GM18520 (cell line): ENCODE results near the gene GABRB1.

Experiments
- ATAC-seq: cut with Tn5 transposase; IDR thresholded peaks from one replicate; pipeline ENCODE4 v1.9.1; 2021; ENCODE audit not compliant: unreplicated experiment

Gene GABRB1

DNA sequence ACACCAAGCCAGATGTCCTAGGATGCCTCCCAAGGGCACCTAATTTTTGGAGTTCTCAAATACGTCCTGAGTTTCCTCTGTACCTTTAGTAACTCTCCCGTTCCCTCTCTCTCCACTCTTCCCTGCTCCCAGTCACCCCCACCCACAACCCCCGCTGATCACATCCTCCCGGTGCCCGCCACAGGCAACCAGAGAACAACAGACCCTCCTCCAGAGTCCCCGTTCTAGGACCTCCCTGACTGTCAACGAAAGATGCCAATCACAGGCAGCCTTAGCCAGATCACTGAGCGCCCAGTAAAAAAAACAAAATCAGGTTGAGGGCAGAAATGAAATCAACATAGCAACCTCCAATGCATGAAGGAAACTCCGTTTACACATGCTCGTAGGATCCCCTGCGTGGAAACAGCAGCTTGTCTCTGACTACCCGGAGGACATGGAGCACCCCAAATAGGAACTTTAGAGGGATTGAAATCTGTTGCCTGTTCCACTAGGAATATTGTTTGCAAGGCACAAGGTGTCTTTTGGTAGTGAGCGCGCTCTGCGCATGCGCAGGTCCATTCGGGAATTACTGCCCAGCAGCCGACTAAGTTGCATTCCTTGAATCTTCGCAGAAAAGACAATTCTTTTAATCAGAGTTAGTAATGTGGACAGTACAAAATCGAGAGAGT lies at the start of gene GABRB1:
GABRB1 (plus strand) TSS at position 557 of the 668 bp plus-strand sequence.
- ATAC-seq: no peak

DNA sequence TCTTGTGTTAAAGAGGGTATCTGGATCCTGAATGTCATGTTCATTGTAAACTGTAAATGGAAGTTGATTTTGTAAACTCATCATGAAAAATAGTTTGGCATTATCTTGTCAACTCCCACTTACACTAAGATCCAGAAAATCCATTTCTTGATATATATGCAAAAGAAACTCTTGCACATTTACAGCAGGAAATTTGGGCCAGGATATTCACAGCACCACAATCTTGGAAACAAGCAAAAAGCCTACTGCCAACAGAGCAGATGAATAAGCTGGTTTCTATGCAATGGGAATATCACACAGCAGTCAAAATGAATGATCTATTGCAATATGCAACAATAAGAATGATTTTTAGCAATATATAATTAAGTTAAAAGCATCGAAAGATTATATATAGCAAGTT lies 46.6 kb upstream of the GABRB1 start:
- ATAC-seq: no peak

DNA sequence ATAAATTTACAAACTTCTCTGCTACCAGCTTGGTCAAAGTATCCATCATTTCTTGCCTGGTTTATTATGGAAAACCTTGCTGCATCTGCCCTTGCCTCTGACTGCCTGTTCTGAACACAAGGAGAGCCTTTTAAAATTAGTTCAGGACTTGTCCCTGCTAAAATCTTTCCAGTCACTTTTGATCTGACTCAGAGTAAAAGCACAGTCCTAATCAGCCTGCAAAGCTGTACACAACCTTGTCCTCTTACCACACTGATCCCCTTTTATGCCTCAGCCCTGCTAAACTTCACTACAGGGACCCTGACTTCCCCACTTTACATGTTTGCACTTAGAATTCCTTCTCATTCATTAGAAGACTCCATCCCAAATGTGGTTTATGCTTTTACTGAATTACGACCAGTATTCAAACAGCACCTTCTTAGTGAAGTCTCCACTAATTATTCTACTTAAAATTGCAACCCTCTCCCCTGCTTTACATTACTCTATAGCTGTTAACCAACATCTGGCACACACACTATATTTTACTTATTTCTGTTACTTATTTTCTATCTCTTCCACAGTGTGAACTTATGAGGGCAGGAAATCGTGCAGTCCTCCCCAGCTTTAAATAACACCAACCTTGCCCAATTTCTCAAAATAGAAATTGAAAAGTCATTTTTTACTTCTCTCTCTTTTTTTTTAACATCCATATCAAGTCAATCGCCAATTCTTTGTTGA lies 44.3 kb upstream of the GABRB1 start:
- ATAC-seq: peak; percentile 35

DNA sequence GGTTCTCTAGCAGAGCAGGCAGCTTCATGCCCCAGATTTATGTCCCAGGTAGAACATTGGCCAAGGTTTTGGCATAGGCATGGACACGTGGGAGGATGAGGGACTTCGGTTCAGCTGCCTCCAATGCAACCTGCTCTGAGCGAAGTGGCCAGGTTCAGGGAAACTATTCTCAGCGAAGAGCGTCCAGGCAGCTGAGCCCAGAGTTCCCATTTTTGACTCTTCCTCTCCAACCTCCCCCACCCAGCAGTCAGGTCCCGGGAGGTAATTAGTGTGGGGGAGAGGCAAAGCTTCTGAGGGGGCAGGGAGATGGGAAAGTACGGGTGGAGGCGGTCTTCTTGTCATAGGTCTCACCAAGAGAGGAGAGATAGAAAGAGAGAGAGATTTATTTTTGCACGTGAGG lies 39.0 kb upstream of the GABRB1 start:
- no peak for ATAC-seq

DNA sequence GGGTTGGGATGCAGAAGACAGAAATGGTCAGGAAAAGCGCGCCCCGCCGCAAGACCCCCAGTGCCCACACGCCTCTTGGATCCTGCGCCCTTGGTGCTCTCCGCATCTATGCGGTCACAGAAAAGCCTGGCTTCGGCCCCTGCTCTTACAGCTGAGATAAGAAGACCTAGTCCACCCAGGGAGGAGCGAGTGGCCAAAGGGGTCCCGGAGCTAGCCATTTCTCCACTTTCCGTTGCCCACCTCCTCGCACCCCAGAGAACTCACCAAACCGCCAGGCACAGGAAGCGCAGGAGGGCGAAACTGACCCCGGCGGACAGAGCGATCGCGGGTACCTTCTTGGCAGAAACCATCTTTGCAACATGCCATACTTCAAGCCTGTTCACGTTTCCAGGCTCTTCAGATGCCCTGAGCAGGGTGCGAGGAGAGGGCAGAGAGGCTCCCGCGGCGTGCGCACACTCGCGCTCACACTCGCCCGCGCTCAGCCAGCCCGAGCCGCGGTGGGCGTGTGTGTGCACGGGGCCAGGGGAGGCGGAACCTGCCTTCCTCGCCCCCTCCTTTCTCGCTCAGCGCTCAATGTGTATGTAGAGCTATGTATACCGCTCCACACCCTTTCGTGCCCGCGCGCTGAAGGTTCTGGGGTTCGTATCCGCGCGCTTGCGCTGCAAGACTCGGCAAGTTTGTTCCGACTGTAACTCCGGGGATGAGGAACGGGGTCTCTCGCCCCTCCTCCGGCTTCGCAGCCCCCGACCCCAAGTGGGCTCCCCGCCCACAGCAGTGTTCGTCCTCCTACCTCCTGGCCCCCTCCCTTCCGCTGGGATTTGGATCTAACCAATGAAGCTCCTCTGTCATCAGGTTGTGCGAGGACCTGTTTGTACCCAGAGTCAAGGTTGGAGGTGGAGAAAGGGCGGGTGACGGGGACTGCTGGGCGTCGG lies 38.0 kb upstream of the GABRB1 start, which contains the start of gene GABRA4:
GABRA4 (minus strand) TSS at position 507 of the 932 bp plus-strand sequence; CDS start at position 350, 157 bp downstream.
- no peak for ATAC-seq

DNA sequence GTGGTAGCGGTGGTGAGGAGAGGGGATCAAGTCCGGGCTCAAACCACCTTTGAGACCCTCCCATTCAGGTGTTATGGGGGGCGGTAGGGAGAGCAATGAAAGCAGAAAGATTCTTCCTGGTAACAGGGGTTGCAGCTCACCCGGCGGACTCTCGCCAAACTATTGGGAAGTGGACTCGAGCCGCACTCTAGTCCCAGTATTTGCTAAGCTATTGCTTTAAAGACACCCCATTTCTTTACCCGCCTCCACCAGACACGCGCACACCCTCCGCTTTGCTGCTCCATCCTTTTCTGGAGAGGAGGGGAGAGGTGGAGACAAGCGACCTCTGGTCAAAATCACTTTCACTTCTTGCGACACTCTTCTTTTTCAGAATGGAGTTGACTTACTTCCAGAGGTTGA lies 37.4 kb upstream of the GABRB1 start:
- ATAC-seq: no peak

DNA sequence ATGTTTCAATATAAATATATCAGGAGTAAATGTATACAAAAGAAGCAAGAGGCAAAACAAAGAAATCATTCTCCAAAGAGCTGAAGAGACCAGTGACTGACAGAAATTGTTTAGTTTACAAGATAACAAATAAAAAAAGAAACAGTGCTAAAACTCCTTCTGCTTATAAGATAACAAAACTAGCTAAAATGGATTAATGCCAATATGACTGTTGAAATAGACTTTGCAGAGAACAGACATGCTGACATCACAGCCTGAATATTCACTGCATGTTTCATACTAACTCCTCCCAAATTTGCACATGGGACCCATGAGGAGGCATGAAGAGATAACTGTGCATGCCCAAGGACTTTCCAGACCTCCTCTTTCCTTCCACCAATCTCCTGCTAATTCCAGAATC lies 31.8 kb upstream of the GABRB1 start:
- ATAC-seq: no peak

DNA sequence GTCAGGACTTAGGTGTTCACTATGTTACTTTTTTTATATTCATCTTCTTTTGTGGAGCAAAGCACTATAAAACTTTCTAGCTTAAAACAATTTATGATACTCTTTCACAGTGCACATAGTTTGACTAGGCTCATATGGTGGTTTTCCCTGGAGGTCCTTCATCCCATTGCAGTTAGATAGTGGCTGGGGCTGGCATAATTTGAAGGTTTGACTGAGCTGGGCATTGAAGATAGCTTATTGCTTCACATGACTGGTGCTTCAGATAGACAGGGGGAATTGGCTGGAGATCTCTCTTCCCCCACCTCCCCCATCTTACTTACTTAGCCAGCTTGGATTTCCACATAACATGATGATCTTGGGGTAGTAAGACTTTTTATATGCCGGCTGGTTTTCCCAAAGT lies 31.0 kb upstream of the GABRB1 start:
- no peak for ATAC-seq

DNA sequence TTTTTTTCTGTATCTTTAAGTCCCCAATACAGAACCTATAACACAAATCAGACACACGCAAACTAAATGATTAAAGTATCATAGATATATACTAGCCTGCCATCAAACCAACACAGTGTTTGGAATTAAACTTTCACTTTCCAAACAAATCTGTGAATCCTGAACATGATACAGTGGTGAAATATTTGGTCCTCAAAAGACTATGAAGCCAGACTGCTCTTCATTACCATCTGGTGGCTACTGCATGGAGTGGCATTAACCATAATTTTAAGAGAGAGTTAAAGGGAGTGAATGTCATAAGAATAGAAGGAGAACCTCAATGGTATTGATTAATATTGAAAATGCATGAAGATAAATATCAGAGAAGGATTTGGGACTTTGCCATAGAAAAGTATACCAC lies 28.8 kb upstream of the GABRB1 start:
- no peak for ATAC-seq

DNA sequence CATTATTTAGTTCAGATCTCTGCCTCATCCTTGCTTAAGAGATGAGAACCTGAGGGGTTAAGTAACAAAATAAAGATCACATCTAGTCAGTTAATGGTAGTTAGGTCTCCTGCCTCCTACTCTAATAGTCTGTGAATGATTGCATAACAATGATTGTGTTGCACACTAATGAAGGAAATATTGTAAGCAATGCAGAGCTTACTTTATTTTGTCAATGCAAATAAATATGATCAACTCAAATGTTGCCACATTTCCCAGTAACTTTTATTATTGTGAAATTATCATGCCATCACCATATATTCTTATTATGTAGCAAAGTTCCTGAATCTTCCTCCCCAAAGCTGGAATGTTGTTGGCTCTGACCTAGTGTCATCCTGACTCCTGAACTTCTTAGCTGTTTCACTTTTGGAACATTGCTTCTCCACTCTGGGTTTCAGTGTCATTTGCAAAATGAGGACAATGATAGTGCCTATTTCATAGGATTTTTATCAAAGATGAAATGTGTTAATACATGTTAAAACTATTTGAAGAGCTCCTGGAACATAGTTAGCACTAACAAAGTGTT lies 20.9 kb upstream of the GABRB1 start:
- ATAC-seq: no peak

DNA sequence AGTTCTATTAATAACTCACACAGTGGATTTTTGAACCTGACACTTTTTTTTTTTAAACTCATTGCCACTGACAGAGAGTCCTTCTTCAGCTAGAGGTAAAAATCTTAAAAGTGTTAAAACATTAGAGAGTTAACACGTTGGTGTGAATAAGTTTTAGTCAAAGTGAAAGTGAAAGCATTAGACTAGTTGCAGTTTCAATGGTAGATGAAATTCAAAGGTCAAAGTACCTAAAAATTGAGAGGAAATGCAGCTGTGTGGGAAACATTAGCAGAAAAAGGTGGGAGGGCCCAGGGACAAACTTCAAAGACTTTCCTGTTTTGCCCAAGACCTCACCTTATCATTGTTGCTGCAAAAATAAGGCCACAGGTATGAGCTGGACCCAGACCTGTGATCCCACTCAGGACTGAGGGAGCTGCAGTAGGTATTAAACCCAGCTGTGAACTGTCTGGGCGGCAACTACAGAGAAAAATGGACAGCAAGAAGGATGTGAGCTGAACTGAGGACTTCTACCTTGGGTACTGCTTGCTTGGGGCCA lies 20.4 kb upstream of the GABRB1 start:
- ATAC-seq: peak; percentile 95

DNA sequence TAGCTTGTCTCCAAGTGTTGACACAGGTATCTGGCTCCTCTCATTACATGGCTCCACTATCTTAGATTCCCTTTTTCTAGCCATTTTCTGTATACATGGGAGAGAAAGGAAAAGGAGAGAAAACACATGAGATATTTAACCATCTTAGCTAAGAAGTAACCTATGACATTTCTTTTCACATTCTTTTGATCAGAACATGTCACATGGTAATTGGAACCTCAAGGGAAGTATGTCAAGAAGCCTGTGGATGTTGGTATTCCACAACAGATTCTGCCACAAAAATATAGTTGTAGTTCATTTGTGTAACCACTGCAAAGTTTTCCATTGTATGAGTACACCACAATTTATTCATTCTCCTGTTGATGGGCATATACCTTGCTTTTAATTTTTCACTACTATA lies 18.7 kb upstream of the GABRB1 start:
- no peak for ATAC-seq

DNA sequence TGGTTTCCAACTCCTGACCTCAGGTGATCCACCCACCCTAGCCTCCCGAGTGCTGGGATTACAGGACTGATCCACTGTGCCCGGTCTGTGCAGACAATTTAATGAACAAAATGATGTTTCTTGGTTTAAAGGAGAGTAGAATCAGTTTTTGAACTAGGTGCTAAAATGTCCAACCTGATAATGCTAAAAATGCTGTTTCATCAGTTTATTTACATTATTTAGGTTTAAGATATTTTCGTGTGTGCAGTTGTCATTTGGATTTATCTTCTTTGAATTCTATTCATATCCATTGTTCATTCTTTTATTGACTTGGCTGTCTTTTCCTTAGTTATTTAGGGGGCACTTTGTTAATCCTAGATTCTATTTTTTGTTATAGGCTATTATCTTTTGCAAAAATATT lies 18.0 kb upstream of the GABRB1 start:
- ATAC-seq: no peak

DNA sequence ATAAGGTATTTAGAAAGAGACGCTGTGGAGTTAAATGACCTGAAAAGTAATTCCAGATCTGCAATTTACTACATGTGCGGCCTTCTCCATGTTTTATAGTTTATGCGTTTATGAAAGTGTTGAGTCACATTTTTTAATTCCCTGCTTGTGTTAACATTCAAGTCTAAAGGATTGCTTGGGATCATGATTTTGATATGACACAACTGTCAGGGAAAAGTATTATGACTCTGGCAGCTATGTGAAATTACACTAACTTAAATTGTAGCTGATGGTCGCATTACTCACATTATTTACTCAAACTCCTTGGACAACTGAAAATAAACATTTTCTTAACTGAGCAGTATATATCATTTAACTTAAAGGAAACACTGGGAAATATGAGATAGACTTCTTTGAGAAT lies 14.3 kb upstream of the GABRB1 start:
- no peak for ATAC-seq

DNA sequence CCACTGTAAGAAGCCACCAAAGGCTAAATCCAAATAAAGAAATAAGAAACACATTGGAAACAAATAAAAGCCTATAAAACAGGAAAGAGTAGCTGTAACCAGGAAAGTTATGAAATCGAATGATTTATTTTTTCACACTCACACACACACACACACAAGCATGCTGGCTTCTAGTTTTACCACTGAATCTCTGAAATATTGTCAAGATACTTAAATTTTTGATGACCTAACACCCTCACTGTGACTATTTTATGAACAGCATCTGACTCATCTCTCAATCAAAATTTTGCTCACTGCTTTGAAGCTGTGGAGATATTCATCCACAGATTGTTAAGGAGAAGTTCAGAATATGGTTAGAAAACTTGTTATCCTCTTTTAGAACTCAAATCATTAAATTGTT lies 13.9 kb upstream of the GABRB1 start:
- ATAC-seq: no peak

DNA sequence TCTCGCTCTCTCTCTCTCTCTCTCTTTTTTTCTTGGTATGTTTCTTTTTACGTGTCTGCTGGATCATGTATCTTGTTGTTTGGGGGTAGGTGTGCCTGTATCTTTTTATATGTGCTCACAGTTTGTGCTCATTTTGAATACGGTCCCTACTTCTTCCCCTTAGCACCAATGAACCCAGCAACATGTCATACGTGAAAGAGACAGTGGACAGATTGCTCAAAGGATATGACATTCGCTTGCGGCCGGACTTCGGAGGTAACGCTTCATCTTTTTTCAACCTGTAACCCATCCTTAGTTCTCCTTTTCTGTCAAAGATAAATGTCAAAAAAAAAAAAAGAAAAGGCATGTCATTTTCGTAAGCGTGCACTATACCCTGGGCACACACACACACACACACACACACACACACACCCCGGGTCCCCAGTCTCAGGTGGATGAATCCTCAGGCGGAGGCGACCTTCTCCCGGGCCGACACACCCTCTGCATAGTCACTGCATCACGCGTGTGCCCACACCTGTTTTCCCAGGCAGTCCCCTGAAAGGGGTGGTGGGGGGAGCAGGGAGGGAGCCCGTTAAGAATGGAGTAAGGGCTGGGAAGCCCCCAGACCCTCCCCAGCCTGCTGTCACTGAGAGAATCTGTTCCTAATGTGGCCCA lies 511 bp downstream of the GABRB1 start:
- no peak for ATAC-seq

DNA sequence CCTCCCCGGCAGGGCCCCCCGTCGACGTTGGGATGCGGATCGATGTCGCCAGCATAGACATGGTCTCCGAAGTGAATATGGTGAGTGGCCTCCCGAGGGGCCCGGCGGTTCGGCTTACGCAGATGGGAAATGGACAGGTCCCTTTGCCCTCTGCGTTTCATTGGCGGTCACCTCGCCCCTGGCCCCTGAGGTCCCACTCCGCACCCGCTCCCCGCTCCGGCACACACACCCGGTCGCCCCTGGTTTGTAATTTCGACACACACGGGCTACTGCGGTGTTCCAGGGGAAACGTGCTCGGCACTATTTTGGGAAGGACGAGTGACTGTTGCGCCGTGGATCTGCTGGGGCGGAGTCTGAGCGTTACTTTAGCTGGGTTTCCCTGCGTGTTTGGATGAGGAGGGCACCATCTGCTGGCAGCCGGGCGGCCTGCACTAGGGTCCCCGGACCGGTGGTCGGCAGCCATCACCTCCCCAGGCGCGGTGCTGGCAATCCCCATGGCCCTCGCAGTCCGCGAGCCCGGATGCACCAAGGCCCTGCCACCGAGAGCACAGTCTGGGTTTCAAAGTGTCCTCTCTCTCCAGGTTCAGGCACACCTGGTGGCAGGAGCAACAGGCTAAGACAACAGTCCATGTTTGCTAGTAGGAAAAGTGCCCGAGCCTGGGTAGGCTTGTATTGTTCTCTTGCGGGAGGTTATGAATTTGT lies 1.2 kb downstream of the GABRB1 start:
- ATAC-seq: peak; percentile 86

DNA sequence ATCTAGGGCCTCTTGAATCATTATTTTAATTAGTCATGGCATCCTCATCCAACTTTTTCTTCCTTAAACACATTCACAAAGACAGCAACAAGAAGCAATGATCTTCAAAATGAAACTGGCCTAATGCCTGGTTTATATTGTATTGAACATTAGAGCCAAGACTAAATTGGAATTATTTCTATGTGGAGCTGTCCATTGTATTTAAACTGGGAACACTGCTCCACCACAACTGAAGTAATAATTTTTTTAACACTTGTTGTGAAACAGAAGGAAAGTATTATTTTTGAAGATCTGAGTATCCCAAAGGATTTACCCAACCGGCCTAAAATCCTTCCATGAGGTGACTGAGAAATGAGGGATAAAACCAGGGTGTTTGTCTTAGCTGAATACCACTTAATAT lies 6.9 kb downstream of the GABRB1 start:
- ATAC-seq: no peak

DNA sequence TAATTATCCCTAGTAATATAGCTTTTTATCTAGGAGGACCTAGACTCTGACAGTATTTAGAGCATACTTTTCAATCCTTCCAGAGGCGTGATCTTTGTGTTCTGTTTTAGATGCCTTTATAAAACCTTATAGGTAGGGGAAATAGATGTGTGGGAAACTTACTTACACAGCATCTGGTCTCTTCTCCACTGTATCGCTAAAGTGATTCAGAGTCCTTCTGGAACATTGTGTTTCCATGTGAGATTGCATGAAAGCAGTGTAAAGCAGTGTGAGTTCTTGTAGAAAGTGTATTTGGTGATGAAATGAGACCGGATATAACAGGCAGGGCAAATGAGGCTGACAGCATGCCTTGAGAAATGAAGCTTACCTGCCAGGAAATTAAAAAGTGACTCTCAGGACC lies 9.5 kb downstream of the GABRB1 start:
- no peak for ATAC-seq

DNA sequence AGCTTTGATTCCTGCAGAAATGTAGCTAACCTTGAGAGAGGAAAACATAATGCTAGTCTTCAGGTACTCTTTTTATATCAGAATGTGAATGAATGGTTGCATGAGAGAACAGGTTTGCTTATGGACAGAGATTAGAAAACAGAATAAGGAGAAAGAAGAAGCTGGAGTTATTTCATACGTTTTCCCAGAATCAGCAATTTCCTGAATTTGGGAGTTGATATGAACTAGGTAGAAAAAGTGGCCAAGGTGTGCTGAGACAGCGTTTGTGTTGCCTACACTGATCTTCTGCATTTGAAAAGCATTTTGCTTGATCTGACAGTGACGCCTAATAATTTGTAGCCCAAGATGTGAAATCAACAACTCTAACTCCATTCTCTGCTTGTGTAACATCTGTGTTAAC lies 12.5 kb downstream of the GABRB1 start:
- no peak for ATAC-seq
